Measurements from ENCODE around the gene APBA2.
"Not testable (repeated sequence)": the region's sequence is repeated elsewhere in the genome, so short reads cannot be mapped to it uniquely, and the experiment has no call there.

GRCh38 chr15:29045161-29045560 lies 159.4 kb downstream of the APBA2 start:
- TF ChIP-seq POLR2A (IDR thresholded peaks at IDR 0.05; ENCODE audit: low read length); GATA1 (IDR thresholded peaks at IDR 0.05; ENCODE audit: low read depth, low read length): not testable (repeated sequence)
